HG03520 (cell line): ENCODE data around the gene RBBP6.
A peak's percentile ranks its signal among the peaks of the same experiment; 100 is the strongest.
"Not testable (repeated sequence)": the region's sequence is repeated elsewhere in the genome, so short reads cannot be mapped to it uniquely, and the experiment has no call there.

Source experiments
- ATAC-seq: cut with Tn5 transposase; IDR thresholded peaks from one replicate; pipeline ENCODE4 v1.9.1; 2021; ENCODE audit warnings: mild to moderate bottlenecking, moderate library complexity; ENCODE audit not compliant: unreplicated experiment

Gene RBBP6

GRCh38 chr16:24539295-24539849 lies at the start of gene RBBP6:
TSS of gene RBBP6 (plus strand) at chr16:24539566. CDS start at chr16:24540627, 1,061 bp downstream.
- ATAC-seq: peak; percentile 85

- no peak for ATAC-seq
Measured at GRCh38 chr16:24490866-24491265, 48.5 kb upstream of the RBBP6 start.

GRCh38 chr16:24491731-24492130 lies 47.6 kb upstream of the RBBP6 start:
- ATAC-seq: no peak

- ATAC-seq: no peak
Measured at GRCh38 chr16:24493821-24494220, 45.5 kb upstream of the RBBP6 start.

- ATAC-seq: not testable (repeated sequence)
Measured at GRCh38 chr16:24495207-24495606, 44.2 kb upstream of the RBBP6 start.

- no peak for ATAC-seq
Measured at GRCh38 chr16:24497440-24497839, 41.9 kb upstream of the RBBP6 start.

GRCh38 chr16:24499193-24499814 lies 40.1 kb upstream of the RBBP6 start:
- no peak for ATAC-seq

- no peak for ATAC-seq
Measured at GRCh38 chr16:24504472-24505345, 34.7 kb upstream of the RBBP6 start.

GRCh38 chr16:24505959-24506358 lies 33.4 kb upstream of the RBBP6 start:
- ATAC-seq: no peak

- ATAC-seq: no peak
Measured at GRCh38 chr16:24507959-24508480, 31.3 kb upstream of the RBBP6 start.

GRCh38 chr16:24508614-24509013 lies 30.8 kb upstream of the RBBP6 start:
- ATAC-seq: no peak

GRCh38 chr16:24509536-24509935 lies 29.8 kb upstream of the RBBP6 start:
- no peak for ATAC-seq

- ATAC-seq: no peak
Measured at GRCh38 chr16:24511174-24511573, 28.2 kb upstream of the RBBP6 start.

GRCh38 chr16:24511792-24512191 lies 27.6 kb upstream of the RBBP6 start:
- ATAC-seq: no peak

- ATAC-seq: no peak
Measured at GRCh38 chr16:24514096-24514495, 25.3 kb upstream of the RBBP6 start.

- no peak for ATAC-seq
Measured at GRCh38 chr16:24515186-24515585, 24.2 kb upstream of the RBBP6 start.

GRCh38 chr16:24516900-24517669 lies 22.3 kb upstream of the RBBP6 start:
- no peak for ATAC-seq

GRCh38 chr16:24518498-24518897 lies 20.9 kb upstream of the RBBP6 start:
- ATAC-seq: no peak

GRCh38 chr16:24520983-24521382 lies 18.4 kb upstream of the RBBP6 start:
- ATAC-seq: no peak

- ATAC-seq: no peak
Measured at GRCh38 chr16:24522751-24523150, 16.6 kb upstream of the RBBP6 start.

GRCh38 chr16:24523569-24523968 lies 15.8 kb upstream of the RBBP6 start:
- no peak for ATAC-seq
